Measurements from ENCODE around the gene RUFY4.

The RUFY4 gene

DNA sequence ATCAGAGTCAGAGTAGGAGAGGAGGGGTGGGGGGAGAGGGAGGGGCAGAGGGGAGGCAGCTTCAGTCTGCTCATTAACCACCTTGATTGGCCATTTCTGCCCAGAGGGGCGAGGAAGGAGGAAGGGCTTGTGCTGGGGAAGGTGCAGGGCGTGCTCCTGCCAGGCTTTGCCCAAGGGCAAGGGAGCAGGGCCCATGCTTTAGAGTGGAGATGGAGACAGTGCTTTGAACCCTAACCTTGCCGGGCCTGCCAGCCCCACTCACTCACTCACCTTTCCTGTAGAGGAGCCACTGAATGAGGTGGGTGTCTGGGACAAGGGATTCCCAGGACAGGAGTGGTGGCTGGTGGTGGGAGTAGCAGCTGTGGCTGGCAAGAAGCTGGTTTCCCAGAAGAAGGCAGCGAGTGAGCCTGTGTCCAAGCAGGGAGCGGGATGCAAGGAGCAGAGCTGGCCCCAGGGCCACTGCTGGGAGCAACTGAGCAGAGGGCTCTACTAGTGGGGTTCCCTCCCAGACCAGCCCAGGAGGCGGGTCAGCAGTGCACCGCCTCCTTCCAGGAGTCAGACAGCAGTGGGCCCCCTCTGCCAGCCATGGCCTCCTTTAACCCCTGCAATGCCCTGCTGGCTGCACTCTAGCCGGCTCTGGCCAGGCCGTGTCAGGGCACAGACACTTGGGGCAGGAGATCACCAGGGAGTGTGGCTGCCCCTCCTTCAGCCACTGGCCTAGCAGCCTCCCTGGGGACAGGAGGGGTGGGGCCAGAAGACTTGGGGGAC lies 3.6 kb upstream of the RUFY4 start:
- DNase-seq, result no peak

DNA sequence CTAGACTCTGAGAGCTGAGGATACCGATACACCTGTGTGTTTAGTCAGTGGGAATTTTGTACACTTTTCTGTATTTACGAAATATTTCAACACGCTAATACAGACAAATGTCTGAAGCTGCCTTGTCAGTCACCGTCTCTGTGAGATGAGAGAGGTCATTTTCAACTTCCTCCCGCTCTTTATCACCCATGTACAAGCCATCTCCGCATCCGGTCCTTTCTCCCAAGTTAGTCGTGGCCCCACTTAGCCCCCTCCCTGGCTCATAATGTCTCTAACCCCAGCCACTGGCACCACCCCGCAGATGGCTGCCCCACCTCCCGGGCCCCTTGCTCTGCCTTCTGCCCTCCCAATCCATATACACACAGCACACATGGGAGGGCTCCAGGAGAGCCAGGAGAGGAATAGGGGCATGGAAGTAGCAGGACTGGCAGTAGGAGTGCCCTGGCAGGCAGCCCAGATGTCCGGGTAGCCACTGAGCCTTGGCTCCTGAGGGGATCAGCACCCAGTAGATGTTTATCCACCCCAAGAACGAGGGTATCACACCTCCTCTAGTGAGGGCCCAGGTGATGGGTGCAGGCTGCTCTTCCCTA lies 2.0 kb upstream of the RUFY4 start:
- DNase-seq, result no peak

DNA sequence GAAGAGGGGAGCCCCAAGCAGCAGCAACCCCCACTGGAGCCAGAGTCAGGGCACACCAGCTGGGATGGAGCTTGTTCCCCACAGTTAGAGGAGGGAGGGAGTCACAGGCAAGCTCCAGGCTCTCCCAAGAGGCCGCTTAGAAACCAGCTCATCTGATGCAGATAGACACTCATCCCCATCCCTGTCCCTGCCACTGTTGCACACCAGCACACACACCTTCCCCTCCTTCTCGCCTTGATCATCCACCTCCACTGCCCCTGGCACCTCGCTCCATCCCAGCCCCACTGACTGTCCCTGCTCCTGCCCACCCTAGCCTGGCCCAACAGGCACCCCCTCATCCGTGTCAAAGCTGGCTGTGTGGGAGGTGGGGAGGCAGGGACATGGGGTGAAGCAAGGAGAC lies 1.5 kb upstream of the RUFY4 start:
- no peak for DNase-seq

DNA sequence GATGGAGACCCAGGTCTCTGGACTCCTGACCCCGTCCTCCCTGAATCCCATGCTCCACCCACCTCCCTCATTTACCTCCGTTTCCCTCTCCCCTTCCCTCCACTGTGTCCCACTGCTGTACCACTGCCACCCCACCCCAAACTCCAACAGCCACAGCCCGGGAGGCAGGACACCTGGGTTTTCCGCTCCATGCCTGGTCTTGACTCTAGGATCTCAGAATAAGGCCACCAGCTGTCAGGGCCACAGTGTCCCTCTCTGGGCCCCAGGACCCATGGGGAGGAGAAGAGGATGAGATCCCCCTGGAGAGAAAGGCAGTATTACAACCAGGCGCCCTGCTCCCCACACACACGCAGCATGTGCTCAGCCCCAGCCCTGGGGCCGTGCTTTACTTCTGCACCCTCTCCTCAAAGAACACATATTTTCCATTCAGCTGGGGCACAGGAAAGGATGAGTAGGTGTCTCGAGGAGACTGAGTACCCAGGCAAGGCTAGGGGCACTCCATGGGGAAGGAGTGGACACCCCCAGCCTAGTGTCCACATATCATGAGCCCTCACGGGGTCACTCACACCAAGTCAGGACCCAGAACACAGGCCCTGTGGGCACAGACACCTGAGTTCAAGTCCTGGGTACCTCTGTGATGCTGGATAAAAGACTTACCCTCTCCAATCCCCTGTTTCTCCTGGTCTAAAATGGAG lies 700 bp downstream of the RUFY4 start:
- DNase-seq, result no peak

DNA sequence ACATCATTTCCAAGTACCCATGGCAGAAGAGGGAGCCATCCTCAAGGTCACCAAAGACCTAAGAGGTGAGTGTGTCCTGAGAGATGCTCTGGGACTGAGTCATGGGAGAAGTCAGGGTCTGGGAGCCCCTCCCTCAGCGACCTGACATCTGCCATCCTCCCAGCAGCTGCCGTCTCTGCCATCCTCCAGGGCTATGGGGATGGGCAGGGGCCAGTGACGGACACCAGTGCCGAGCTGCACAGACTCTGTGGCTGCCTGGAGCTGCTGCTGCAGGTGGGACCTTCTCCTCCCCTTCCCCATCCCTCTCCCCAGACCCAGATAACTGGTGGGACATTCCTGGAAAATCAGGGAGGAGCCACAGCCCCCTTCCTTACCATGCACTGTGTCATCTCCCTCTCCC lies 1.5 kb downstream of the RUFY4 start:
- no peak for DNase-seq

DNA sequence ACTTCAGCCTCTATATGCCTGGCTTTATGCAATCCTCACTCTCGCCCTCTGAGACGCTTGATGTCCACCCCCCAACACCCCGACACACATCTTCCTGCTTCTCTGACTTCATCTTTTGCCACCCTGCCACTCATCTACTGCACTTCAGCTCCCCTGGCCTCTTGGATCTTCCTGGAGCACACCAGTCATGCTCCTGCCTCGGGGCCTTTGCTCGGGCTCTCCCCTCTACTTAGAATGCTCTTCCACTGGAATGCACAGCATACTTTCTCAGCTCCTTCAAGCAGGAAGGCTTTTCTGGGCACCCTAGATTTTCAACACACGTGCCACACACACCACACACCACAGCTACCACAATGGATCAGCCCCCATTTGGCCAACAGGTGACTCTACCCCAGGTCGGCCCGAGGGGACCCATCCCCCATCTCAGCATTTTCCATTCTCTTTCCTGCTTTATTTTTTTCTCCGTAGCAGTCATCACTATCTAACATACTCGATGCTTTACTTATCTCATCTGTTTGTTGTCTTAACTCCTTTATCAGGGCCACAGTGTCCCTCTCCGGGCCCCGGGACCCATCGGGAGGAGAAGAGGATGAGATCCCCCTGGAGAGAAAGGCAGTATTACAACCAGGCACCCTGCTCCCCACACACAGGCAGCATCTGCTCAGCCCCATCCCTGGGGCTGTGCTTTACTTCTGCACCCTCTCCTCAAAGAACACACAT lies 2.3 kb downstream of the RUFY4 start:
- no peak for DNase-seq

DNA sequence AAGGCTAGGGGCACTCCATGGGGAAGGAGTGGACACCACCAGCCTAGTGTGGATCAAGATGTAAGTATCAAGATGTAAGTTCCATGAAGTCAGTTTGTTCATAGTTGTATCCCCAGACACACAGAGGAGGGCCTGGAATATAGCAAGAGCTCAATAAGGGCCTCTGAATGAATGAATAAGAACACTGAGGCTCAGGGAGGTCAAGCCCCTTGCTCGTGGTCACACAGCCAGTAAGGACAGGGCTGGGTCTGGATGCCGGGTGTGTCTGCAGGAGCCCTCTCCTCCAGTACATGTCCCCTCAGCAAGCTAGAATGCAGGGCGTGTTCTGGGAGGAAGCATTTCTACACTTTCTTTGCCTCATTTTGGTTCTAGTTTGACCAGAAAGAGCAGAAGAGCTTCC lies 2.9 kb downstream of the RUFY4 start:
- DNase-seq, result no peak

DNA sequence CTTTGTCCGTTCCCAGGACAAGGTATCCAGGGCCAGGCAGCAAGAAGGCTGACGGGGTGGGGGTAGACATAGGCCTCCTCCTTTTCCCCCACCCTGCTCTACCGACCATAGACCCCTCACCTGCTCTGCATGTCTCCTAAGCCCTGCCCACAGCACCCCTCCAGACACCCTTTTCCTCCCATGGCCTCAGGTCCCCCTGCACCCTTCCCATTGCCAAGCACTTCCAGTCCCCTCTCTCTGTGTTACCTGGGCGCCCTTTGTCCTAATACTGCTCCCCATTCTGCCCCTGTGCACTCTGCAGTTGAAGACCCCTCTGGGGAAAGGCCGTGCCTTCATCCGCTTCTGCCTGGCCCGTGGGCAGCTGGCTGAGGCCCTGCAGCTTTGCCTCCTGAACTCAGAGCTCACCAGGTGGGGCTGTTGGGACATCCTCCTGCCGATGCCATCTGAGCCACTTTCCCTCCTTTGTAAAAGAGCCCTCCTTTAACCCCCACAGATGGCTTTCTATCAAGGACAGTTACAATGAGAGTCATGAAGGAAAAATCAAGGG lies 3.5 kb downstream of the RUFY4 start:
- no peak for DNase-seq

DNA sequence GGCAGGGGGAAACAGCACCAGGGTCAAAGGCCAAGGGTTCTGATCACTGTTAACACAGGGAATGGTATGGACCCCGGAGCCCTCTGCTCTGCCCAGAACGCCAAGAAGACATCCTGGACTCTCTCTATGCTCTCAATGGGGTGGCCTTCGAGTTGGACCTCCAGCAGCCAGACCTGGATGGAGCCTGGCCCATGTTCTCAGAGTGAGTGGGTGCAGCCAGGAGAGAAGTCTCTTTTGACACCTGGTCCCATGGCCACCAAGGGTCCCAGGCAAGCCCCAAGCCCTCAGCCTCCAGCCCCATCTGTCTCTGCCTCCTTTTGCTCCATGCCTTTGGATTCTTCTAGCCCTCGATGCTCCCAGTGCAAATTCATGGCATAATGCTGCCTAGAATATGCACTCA lies 4.1 kb downstream of the RUFY4 start:
- DNase-seq, result no peak

DNA sequence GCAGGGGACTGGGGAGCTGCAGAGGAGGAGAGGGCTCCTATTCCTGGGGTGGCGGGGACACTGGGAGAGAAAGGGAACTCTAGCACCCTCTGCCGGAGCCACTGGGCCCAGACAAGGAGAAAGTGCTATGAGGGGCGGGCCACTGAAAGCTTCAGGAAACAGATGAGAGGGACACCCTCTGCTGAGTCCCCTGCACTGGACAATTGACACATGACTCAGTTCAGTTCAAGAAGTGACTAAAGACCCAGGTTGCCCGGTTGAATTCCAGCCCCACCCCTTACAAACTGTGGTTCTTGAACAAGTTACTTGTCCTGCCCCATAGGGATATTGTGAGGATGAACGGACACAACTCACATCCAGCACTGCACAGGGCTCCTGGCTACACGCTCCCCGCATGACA lies 5.0 kb downstream of the RUFY4 start:
- DNase-seq, result peak; percentile 11

DNA sequence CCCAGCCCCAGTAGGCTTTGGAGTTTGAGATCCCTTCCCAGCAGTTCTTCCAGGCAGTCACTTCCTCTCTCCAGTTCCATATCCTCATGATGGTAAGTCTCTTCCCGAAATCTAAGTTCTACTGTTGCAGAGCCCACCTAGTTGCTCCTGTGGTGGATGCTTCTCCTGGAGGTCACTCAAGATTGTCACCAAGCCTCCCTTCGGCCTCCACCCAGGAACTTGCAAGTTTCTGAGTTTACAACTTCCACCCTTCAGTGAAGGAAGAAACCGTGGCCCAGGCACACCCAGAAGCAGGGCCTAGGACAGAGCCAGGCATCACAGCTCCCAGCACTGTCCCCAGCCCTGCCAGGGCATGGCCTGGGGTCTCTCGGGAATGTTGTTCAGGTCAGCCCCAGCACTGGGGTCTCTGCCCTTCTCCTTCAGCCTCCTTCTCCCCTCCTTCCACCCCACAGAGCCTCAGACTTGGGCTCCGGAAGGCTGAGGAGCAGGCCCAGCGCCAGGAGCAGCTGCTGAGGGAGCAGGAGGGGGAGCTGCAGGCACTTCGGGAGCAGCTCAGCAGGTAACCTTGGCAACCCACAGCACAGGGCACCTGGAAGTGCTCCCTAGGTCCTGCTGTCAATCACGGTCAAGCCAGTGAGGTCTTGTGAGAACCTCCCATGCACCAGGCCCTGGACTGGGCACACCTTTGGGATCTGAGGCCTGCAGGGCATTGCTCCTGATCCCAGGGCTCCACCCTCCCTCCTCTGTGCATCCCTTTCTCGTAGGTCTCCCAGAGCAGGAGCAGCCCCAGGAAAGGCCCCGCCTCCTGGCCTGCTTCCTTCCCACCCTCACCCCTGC lies 7.1 kb downstream of the RUFY4 start:
- no peak for DNase-seq

DNA sequence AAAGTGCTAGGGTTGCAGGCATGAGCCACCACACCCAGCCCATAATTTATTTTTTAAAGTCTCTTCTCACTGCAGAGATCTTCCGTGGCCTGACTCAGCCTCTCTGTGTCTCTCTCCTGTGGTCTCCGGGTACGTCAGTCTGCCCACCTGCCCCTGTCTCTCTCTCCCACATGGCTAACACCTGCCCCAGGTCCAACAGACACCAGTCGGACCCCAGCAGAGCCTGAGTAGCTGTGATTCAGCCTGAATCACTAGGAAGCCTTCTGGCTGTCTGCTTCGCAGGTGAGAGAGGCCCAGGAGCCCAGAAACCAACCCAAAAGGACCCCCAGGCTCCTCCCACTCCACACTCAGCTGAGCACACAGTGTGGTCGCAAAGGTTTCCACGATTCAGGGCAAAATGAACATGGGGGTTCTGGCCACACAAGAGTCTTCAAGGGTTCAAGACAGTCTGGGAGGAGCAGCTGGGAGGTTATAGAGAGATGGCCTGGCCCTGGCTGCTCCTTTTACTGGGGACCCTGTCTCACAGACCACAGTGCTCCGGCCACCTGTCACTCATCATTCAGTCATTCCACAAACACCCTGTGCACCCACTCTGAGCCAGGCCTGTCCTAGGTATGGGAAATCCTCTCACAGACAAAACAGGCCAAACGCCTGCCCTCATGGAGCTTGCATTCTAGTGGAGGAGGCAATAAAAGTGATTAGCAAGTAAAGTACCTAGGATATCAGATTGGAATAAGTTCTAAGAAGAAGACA lies 8.6 kb downstream of the RUFY4 start:
- DNase-seq, result no peak

DNA sequence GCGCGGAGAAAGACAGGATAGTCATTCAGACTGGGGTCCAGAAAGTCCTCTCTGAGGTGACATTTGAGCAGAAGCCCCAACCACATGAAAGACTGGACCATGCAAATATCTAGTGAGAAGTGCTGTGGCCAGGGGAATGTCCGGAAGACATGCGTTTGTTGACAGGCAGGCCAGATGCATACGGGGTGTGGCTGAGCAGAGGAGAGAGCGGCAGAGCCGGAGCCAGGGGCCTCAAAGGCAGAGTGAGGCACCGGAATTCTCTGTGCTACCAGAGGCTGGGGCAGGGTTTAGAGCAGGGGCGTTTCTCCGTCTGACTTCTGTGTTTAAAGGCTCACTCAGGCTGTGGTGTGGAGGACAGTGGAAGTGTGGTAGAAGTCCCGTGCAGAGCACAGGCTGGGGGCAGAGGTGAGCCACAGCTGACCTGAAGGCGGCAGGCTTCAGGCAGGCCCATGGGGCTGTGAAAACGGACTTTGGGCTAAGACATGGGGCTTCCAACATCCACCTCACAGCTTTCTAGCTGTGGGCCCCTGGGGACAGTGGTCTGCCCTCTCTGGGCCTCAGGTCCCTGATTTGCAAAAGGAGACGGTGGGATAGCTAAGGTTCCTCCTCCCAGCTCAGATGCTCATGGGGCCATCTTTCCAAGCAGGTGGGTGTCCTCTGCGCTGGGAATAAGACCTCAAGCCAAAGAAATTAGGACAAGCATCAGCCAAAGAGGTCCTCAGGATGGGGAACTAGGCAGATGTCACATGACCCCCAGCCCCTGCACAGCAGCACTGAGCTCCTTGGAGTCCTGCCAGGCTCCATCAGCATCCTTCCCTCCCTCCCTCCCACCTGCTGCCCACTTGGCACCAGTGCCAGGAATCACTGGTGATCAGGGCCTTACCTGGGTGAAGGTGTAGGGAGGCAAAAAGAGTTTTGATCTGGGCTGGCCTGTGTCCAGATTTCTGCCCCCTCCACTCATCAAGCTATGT lies 11.2 kb downstream of the RUFY4 start:
- no peak for DNase-seq

DNA sequence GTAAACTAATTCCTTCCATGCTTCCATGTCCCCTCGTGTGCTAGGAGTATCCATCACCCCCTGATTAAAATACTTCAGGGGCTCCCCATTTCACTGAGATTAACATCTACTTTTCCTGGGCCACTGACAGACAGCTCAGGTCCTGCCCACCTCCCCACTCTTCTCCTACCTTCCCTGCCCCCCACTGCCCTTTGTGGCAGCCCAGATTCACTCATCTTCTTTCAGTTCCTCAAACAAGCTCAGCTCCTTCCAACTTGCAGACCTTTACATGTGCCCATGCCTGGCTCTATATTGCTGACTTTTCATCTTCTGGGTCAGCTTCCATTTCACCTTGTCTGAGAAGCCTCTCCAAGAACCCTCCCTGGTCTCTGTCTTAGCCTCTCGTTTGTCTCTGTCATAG lies 12.0 kb downstream of the RUFY4 start:
- DNase-seq, result no peak

DNA sequence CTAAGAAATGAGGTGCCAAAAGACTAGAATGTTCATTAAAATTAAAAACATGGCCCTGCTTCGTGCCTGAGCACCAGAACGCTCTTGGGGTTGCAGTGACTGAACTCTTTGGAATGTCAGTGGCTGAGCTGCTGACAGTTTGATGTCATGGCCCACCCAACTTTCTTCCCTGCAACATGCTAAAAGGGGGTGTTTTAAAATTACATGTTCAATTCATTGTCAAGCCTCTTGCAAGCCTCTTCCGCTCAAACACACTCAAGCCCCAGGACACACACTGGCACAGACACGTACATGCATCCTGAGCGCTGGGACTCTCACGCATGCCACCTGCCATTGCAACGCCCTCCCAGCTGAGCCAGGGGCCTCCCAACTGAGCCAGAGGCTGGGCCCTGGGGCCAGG lies 12.6 kb downstream of the RUFY4 start:
- peak; percentile 45 for DNase-seq

DNA sequence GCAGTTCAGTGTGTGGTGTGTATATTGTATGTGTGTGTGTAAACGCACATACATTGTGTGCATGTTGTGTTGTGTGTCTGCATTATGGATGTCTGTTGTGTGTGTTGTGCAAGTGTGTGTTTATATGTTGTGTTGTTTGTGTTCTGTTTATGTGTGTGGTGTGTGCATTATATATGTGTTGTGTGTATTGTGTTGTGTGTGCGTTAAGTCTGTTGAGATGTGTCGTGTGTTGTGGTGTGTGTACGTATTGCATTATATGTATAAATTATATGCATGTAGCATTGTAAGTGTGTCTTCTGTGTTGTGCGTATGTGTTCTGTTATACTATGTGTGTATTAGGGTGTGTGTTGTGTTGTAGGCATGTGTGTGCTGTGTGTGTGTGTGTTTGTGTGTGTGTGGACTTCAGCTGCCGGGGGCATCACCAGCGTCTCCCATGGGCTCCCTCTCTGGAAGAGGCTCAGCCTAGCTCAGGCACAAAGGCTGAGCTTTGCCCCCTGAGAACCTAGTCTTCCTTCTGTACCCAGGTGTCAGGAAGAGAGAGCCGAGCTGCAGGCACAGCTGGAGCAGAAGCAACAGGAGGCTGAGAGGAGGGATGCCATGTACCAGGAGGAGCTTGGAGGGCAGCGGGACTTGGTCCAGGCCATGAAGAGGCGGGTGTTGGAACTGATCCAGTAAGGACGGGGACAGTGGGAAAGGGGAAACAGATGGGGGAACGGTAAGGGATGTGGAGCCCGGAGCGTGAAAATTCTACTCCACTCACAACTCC lies 13.7 kb downstream of the RUFY4 start:
- no peak for DNase-seq

DNA sequence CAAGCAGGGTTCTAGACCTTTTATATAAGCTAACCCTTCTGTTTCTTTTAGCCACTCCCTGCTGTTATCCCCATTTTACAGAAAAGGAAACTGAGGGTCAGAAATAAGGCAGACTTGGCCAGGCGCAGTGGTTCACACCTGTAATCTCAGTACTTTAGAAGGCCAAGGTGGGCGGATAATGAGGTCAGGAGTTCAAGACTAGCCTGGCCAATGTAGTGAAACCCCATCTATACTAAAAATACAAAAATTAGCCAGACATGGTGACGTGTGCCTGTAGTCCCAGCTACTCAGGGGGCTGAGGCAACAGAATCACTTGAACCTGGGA lies 14.3 kb downstream of the RUFY4 start:
- no peak for DNase-seq

DNA sequence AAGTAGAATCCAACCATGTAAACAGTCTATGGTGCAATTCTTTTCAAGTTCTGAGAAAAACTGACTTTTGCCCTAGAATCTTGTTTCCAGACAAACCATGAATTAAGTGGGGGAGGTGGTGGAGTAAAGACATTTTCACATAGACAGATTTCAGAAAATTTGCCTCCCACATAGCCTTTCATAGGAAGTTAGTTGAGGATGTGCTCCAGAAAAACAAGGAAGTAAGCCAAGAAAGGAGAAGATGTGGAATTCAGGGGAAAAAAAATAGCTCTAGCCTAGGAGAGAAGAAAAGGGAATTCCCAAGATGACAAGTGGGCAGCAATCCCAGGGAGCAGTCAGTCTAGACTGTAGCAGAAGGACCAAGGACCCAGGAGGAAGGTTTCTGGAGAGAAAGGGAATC lies 17.4 kb downstream of the RUFY4 start:
- DNase-seq, result no peak

DNA sequence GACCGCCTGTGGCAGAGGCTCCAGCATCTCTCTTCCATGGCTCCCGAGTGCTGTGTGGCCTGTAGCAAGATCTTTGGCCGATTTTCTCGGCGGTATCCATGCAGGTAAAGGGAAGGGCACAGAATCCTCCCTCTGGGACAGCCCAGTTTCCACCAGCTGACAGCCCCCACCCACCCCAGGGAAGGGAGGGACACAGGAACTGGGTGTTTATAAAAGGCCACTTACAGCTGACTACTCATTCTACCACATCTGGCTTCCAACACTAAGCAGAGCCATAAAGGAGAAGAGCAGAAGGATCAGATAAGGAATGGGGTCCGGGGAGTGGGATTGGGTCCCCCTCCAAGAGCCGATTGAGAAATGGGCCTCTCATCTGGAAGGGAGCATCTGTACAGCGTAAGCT lies 20.2 kb downstream of the RUFY4 start:
- no peak for DNase-seq

DNA sequence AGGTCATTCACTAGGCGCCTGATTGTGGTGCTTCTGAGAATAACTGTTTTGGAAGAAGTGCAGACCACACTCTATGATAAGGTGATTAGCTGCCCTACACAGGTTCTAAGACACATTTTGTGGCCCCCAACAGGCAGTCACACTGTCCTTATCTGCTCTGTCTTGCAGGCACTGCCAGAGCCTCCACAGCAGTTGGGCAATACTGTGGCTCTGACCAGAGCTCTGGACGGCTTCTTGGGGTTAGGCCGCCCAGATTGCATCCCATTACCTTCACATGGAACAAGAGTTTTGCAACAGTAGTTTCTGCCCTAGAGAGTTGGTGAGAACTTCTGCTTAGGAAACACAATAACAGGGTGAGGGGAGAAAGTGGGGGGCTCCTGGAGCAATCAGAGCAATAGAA lies 22.7 kb downstream of the RUFY4 start:
- no peak for DNase-seq
